KBM-7 (cell line): Measurements from ENCODE around the gene EIF5B.
"Not testable (repeated sequence)": the region's sequence is repeated elsewhere in the genome, so short reads cannot be mapped to it uniquely, and the experiment has no call there.

Experiments
- DNase-seq: peaks from one replicate; pipeline ENCODE4 v3.0.0-alpha.2; 2015
- in situ Hi-C: fragments of 300-500 bp; cut with MboI; formaldehyde crosslinking; loops from 2 replicates; pipeline ENCODE4 v1.14.3; 2020; ENCODE audit warnings: low sequenced_read_pairs, low pct_unique_long_range_greater_than_20kb, mixed read lengths

EIF5B gene

DNA sequence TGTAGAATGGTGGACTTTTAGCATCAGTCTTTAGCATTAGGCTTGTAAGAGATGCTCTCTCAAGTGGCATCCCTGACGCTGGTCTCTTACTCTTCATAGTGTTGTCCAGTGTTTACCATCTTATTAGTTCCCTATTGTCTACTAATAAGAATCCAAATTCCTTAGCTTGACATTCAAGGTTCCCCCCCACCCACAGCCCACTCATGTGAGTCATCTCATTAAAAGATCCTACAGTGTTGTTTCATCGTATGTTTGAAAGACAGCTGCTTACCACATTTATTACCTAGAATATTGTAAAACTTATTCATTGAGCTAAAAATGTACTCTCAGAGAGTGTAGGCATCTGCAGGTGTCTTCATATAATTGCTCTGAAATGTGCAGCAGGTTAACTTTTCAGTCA is 28.5 kb downstream of the EIF5B start:
- in situ Hi-C loops: no loop called here
- no peak for DNase-seq

GRCh38 chr2:99368854-99369253 is 31.7 kb downstream of the EIF5B start:
- in situ Hi-C loops: not testable (repeated sequence)

GRCh38 chr2:99373144-99373543 is 36.0 kb downstream of the EIF5B start:
- no peak for DNase-seq
- in situ Hi-C loops: no loop called here

More at GRCh38 chr2:99368854-99369253, 31.7 kb downstream of the EIF5B start:
- not testable (repeated sequence) for DNase-seq

DNA sequence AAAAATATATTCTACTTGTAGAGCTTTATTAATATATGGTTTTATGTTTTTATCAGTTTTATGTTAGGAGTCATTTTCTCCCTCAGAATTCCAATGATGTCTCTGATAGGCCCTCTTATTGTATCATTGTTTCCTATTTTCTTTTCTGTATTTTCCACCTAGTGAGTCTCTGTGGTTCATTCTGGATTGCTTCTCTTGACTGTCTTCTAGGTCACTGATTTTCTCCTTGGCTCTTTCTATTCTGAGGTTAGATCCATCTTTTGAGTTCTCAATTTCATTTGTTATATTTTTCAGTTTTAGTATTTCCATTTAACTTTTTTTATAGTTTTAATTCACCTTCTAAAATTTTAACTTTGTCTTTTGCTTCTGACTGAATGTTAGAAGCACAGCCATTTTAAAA is 37.6 kb downstream of the EIF5B start:
- in situ Hi-C loops: no loop called here
- DNase-seq: no peak

- DNase-seq: no peak
- in situ Hi-C loops: no loop called here
Observed at GRCh38 chr2:99376254-99376864, 39.2 kb downstream of the EIF5B start.

DNA sequence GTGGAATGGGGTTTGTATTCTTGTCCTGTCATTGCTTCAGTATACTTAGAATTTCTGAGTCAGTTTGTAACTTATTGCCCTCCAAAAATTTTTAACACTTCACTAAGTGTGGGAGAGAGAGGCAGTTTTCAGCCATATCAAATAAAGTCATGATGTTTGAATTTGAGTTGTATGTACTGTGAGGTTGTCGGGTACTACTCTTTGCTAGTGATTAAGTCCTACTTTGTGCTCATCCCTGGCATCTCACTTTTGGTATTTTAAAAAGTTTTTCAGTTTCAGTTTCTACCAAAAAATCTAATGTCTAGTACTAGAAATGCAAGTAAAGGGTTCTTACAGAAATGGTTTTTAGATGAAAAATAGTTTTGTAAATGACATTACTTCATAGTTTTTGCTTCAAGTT is 40.7 kb downstream of the EIF5B start:
- in situ Hi-C loops: no loop called here
- DNase-seq: no peak

GRCh38 chr2:99380376-99381010 is 43.3 kb downstream of the EIF5B start:
- in situ Hi-C loops: no loop called here
- no peak for DNase-seq

DNA sequence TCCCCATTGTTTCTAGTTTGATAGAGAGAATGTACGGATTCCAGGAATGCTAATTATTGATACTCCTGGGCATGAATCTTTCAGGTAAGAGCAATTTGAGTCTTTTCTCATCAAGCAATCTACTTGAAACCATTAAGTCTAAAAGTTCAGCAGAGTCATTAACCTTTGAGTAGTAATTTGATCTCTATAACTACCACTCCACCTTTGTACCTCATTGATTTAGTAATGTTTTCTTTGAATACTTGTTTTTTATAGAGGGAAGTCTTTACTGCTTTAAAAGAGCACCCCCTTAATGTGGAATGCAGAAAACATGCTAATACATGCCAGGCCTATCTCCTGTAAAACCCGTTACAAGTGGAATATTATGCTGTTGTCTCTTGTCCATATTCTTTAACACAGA is 45.0 kb downstream of the EIF5B start:
- in situ Hi-C loops: no loop called here
- no peak for DNase-seq

DNA sequence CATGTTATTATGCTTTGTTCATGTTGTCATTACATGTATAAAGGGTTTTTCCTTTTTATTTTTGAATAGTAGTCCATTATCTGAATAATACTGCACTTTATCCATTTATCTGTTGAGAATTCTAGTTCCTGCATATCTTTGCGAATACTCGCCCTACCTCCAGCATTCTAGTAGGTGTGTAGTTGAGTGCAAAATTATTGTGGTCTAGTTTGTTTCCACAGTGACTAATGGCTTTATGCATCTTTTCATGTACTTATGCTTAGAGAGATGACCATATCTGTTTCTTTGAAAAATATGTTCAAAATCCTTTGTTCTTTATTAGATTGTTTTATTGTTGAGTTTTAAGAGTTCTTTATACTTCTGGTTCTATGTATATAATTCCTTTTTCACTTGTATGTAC is 48.8 kb downstream of the EIF5B start:
- DNase-seq: no peak
- in situ Hi-C loops: no loop called here

GRCh38 chr2:99388892-99389291 is 51.7 kb downstream of the EIF5B start:
- no peak for DNase-seq
- in situ Hi-C loops: no loop called here

DNA sequence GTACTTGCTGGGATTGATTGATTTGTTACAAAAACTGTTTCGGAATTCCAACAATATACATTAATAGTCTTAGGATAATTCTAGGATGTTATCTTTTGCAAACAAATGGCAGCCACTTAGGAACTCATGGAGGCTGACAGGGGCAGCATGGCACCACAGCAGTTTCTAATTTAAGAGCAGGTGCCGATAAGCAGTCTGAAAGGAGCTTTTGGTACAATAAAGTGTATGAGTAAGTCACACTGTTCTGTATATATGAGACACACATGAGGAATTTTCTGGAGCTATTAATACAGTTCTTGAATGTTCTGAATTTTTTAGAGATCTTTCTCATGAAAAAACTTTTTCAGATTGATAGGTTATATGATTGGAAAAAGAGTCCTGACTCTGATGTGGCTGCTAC is 52.2 kb downstream of the EIF5B start:
- no peak for DNase-seq
- in situ Hi-C loops: no loop called here

DNA sequence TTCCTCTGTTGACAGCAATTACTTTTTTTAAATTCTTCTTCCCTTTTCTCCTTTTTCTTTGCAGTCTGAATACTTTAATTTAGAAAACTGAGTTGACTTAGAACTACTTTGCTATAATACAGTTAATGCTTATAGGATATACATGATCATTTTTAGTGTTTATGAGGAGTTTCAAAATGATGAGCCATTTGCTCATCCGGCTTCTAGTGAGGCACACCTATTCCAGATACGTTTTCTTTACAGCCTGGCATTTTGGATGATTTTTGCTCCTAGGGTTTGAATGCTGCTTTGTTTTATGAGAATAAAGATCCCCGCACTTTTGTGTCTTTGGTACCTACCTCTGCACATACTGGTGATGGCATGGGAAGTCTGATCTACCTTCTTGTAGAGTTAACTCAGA is 52.8 kb downstream of the EIF5B start:
- in situ Hi-C loops: no loop called here
- DNase-seq: no peak

DNA sequence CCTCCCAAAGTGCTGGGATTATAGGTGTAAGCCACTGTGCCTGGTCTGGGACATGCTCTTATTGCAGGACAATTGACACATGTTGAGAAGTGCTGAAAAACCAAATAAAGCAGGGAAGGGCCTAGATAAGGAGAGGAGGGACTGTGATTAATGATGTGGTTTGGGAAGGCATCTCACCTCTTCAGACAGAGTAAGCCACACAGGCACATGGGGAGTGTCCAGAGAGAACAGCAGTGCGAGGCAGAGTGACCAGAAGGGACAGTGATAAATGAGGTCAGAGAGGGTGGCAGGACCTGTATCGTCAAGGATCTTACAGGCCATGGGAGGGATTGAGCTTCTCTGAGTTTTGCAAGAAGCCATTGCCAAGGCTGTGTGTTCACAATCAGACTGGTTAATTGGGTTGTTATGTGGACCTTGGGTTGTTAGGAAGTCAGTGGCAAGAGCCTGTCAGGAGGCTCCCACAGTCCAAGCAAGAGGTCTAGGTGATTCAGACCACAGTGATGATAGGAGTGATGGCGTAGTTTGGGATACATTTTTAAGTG is 58.5 kb downstream of the EIF5B start:
- in situ Hi-C loops: no loop called here
- DNase-seq: no peak

DNA sequence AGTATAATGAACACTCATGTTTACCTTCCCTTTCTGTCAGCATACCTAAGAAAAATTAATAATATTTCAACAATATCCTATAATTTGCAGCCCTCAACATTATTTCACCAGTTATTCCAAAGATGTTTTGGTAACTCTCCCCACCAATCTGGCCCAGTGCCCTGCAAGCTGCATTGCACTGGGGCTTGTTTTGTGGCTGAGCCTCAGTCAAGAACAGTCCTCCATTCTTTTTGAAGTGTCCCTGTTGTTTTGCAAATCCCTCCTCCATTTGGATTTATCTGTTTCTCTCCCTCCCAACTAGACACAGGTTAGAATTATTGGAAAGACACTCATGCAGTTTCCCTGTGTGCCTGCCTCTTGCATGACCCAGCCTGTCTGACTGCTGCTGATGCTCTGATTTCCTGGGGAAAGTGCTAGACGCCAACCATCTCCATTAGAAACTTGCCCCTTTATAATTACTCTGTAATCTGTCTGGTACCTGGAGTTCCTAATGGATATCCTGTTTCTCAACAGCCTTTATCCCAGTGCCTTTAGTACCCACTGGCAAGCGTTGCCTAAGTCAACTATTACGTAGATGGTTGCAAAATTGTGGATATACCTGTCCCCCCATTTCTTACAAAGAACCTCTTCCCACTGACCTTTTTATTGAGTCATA is 60.2 kb downstream of the EIF5B start:
- no peak for DNase-seq
- in situ Hi-C loops: no loop called here

DNA sequence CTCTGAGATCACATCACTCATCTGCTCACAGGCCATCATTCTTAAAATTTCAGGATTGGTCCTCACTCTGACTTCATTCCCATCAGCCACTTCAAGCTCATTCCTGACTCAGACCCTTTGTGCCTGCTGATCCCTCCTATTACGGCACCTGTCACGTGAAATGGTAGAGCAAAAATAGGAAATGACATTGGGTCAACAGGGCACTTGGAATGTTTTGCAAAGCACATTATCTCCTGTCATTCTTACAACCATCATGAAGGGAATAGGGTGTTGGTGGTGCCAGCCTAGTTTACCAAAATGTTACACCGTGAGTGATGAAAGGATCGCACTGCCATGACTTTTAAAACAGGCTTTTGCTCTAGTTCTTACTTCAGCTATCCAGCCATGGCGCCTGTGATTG is 61.1 kb downstream of the EIF5B start:
- DNase-seq: no peak
- in situ Hi-C loops: no loop called here

- in situ Hi-C loops: no loop called here
Observed at GRCh38 chr2:99399063-99399462, 61.9 kb downstream of the EIF5B start.

DNA sequence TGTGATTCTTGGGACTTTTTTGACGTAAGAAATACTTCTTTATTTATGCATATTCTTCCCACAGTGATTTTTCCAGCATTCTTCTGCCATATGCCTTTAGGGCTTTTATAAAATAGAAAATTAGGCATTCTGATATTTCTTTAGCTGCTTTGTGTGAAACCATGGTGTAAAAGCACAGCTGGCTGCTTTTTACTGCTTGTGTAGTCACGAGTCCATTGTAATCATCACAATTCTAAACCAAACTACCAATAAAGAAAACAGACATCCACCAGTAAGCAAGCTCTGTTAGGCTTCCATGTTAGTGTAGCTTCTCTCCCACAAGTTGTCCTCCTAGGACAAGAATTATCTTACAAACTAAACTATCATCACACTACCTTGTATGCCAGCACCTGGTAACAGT is 62.6 kb downstream of the EIF5B start:
- no peak for DNase-seq
- in situ Hi-C loops: no loop called here

More at GRCh38 chr2:99399063-99399462, 61.9 kb downstream of the EIF5B start:
- DNase-seq: no peak

DNA sequence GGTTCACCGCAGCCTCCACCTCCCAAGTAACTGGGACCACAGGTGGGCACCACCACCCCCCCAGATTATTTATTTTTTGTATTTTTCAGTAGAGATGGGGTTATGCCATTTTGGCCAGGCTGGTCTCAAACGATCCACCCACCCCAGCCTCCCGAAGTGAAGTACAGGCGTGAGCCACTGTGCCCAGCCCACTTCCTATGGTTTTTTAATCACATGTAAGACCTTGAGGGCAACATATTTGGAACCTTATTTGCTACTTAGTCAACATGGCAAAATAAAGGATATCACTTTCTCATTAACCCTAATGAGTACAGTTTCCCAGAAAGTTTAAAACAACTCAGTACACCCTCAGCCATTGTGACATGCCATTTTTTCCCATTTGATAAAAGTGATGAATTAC is 64.7 kb downstream of the EIF5B start:
- DNase-seq: no peak
- in situ Hi-C loops: no loop called here

GRCh38 chr2:99403084-99403483 is 65.9 kb downstream of the EIF5B start:
- in situ Hi-C loops: no loop called here
- no peak for DNase-seq

DNA sequence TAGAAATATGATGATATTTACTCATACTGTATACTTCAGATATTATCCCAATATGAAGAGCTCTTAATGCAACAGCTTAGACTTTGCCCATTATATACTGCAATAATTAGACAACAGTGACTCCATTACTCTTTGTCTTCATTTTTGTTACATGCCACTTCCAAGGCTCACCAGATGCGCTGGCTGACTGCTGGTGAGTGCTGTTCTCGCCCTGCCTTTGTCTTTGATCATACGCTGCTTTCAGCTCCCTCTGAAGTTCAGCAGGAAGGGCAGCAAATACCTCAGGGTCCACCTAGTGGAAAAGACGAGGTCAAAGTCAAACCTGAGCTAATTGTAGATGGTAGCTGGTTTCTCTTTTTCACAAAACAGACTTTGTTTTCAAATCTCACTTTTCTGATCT is 66.3 kb downstream of the EIF5B start:
- no peak for DNase-seq
- in situ Hi-C loops: no loop called here
